H1 (cell line): ENCODE measurements around the gene FSTL4. TPM values are rescaled to one million over a fixed set of nuclear protein-coding genes. Genes with fewer than 3 reads are reported as not detected.

Experiments used
- CHD7 ChIP-seq: fragments of 300-600 bp; sonication (generic); IDR thresholded peaks from 2 replicates; pipeline ENCODE4 v1.7.1; 2012; ENCODE audit warnings: low read length, moderate library complexity, mild to moderate bottlenecking, inconsistent platforms; ENCODE audit not compliant: insufficient replicate concordance
- HDAC6 ChIP-seq: IDR thresholded peaks from one replicate; pipeline ENCODE4 v1.7.1; 2012; ENCODE audit warnings: low read depth, mild to moderate bottlenecking, inconsistent platforms, low read length, moderate library complexity
- KDM4A ChIP-seq: IDR thresholded peaks from one replicate; pipeline ENCODE4 v1.7.1; 2012; ENCODE audit warnings: low read depth, mild to moderate bottlenecking, moderate library complexity, low read length, inconsistent platforms; ENCODE audit not compliant: severe bottlenecking
- NANOG ChIP-seq: IDR thresholded peaks from 2 replicates; pipeline ENCODE4 v1.6.1; 2011; ENCODE audit warnings: low read length, low read depth, mild to moderate bottlenecking, inconsistent platforms; ENCODE audit not compliant: insufficient read depth, poor library complexity, severe bottlenecking
- RBBP5 ChIP-seq: IDR thresholded peaks from 2 replicates; pipeline ENCODE4 v1.7.1; 2012; ENCODE audit warnings: low read depth, mild to moderate bottlenecking, inconsistent platforms, low read length, moderate library complexity, borderline replicate concordance
- TEAD4 ChIP-seq: IDR thresholded peaks from 2 replicates; pipeline ENCODE4 v1.6.1; 2012; ENCODE audit warnings: low read depth, low read length, inconsistent platforms, mixed read lengths
- polyA plus RNA-seq, 7 experiments: library from polyadenylated mRNA; depleted of rRNA in 3 of 7; stranded (reverse) in 5 of 7; unstranded in 2 of 7; fragments of >200 nt in 5 of 7; fragments of 200-250 nt in 2 of 7; gene quantifications; 1 replicate in 5 of 7; 2 replicates in 1 of 7; 4 replicates in 1 of 7; pipeline versions ENCODE4 v1.2.1 to v1.2.3, GENCODE V29; 2011 to 2013; ENCODE audit warnings: missing spikeins in 2 of 7, mixed read lengths in 2 of 7
- total RNA-seq: library from RNA; stranded (reverse); fragmentation: NEBNext Ultra II Directional; extraction: Animal tissue kit (Norgen Biotek cat#: 25700); gene quantifications from 2 replicates; pipeline ENCODE4 v1.2.1, GENCODE V29; 2021

FSTL4 gene
- total and polyA plus RNA-seq, 2 of the 8 experiments (the other 6 are each of a cell fraction or from before 2014, with no cell fraction given): 3.1 to 4.1 TPM

- TF ChIP-seq CHD7 (no peak), RBBP5 (no peak), KDM4A (no peak), HDAC6 (no peak), NANOG (no peak), TEAD4 (no peak)
Measured at GRCh38 chr5:133534566-133534965, 77.8 kb downstream of the FSTL4 start (continued).
